A549 treated with AZD9567 at 1 μM for 4 hours (cell line): ENCODE results near the gene TAF11L8. TPM values are rescaled to one million over a fixed set of nuclear protein-coding genes. Genes with fewer than 3 reads are reported as not detected.

ENCODE experiments used
- total RNA-seq: library from RNA; stranded (reverse); fragments of 200-300 nt; extraction: Qiagen RNA extraction; gene quantifications from 5 replicates; pipeline ENCODE4 v1.2.3, GENCODE V29; 2022; ENCODE audit not compliant: insufficient read depth

TAF11L8 gene
- not detected in 5 replicates for total RNA-seq

GRCh38 chr5:17590860-17591259 lies at the start of gene TAF11L8:
TSS of gene TAF11L8 (minus strand) at chr5:17590960.

GRCh38 chr5:17634160-17634559 lies 43.4 kb upstream of the TAF11L8 start, which contains the start of gene TAF11L14:
TSS of gene TAF11L14 (plus strand) at chr5:17634460.

GRCh38 chr5:17631788-17632187 lies 41.0 kb upstream of the TAF11L8 start, which contains the start of gene TAF11L13:
TSS of gene TAF11L13 (plus strand) at chr5:17632088.

GRCh38 chr5:17610092-17610491 lies 19.3 kb upstream of the TAF11L8 start, which contains the start of gene TAF11L12:
TSS of gene TAF11L12 (plus strand) at chr5:17610392.

GRCh38 chr5:17603880-17604279 lies 13.1 kb upstream of the TAF11L8 start, which contains the start of gene TAF11L11:
TSS of gene TAF11L11 (plus strand) at chr5:17604183.

GRCh38 chr5:17597728-17598127 lies 7.0 kb upstream of the TAF11L8 start, which contains the start of gene TAF11L10:
TSS of gene TAF11L10 (minus strand) at chr5:17597828.

GRCh38 chr5:17594255-17594654 lies 3.5 kb upstream of the TAF11L8 start, which contains the start of gene TAF11L9:
TSS of gene TAF11L9 (minus strand) at chr5:17594394.

GRCh38 chr5:17585658-17586057 lies 5.1 kb downstream of the TAF11L8 start, which contains the start of gene TAF11L7:
TSS of gene TAF11L7 (minus strand) at chr5:17585758.

Other genes starting within 250 kb of the TAF11L8 start
- gene TAF11L2, start 92.7 kb downstream of the TAF11L8 start, total RNA-seq = not detected in 5 replicates
- gene TAF11L3, start 72.6 kb downstream of the TAF11L8 start, total RNA-seq = not detected in 5 replicates
- gene TAF11L4, start 69.2 kb downstream of the TAF11L8 start, total RNA-seq = not detected in 5 replicates
- gene TAF11L5, start 65.7 kb downstream of the TAF11L8 start, total RNA-seq = not detected in 5 replicates
- not detected in 5 replicates for gene TAF11L6, start 62.3 kb downstream of the TAF11L8 start, total RNA-seq
- gene TAF11L7, start 5.2 kb downstream of the TAF11L8 start, total RNA-seq = not detected in 5 replicates
- not detected in 5 replicates for gene TAF11L9, start 3.4 kb upstream of the TAF11L8 start, total RNA-seq
- gene TAF11L10, start 6.9 kb upstream of the TAF11L8 start, total RNA-seq = not detected in 5 replicates
- 0.10 TPM in 2 of 5 replicates, not detected in the others for gene TAF11L11, start 13.2 kb upstream of the TAF11L8 start, total RNA-seq
- 0.14 TPM in 1 of 5 replicates, not detected in the others for gene TAF11L12, start 19.4 kb upstream of the TAF11L8 start, total RNA-seq
- not detected in 5 replicates for gene TAF11L13, start 41.1 kb upstream of the TAF11L8 start, total RNA-seq
- not detected in 5 replicates for gene TAF11L14, start 43.5 kb upstream of the TAF11L8 start, total RNA-seq